A549 (cell line): ENCODE results near the gene CT45A8.
"Not testable (repeated sequence)": the region's sequence is repeated elsewhere in the genome, so short reads cannot be mapped to it uniquely, and the experiment has no call there.

ENCODE experiments used
- CTCF ChIP-seq: fragments of >200 bp; sonication (Bioruptor Twin); formaldehyde crosslinking; IDR thresholded peaks from 3 replicates; pipeline ENCODE4 v1.5.1; 2016
- ELK1 ChIP-seq: fragments of 150-350 bp; IDR thresholded peaks from 2 replicates; pipeline ENCODE4 v1.6.1; 2014; ENCODE audit warnings: low read depth, mild to moderate bottlenecking, low read length
- KDM5A ChIP-seq: fragments of 200-600 bp; sonication (generic); IDR thresholded peaks from 2 replicates; pipeline ENCODE4 v1.6.1; 2016; ENCODE audit warnings: antibody characterized with exemption, mild to moderate bottlenecking
- MAFK ChIP-seq: fragments of 450-650 bp; IDR thresholded peaks from 2 replicates; pipeline ENCODE4 v1.6.1; 2014; ENCODE audit not compliant: partially characterized antibody
- MAX ChIP-seq: IDR thresholded peaks from 2 replicates; pipeline ENCODE4 v1.6.1; 2012
- NPAS2 ChIP-seq: fragments of 250-450 bp; sonication (Bioruptor Pico); IDR thresholded peaks from 2 replicates; pipeline ENCODE4 v1.8.0; 2022; ENCODE audit warnings: mild to moderate bottlenecking, moderate library complexity, borderline replicate concordance
- PBX3 ChIP-seq: IDR thresholded peaks from 2 replicates; pipeline ENCODE4 v1.6.1; 2012
- POLR2A ChIP-seq: IDR thresholded peaks from 2 replicates; pipeline ENCODE4 v1.6.1; 2012; ENCODE audit warnings: mild to moderate bottlenecking, low read length
- POLR2AphosphoS2 ChIP-seq: conservative IDR thresholded peaks from 2 replicates; pipeline ENCODE4 v1.6.1; 2012; ENCODE audit warnings: low read length, improper control_type of control experiment, inconsistent platforms
- USF2 ChIP-seq: fragments of 450-650 bp; IDR thresholded peaks from 2 replicates; pipeline ENCODE4 v1.6.1; 2014; ENCODE audit warnings: antibody characterized with exemption
- ZFP36 ChIP-seq: fragments of 450-650 bp; IDR thresholded peaks from 2 replicates; pipeline ENCODE4 v1.6.1; 2014; ENCODE audit warnings: borderline replicate concordance; ENCODE audit not compliant: partially characterized antibody

- not testable (repeated sequence) for TF ChIP-seq MAX; CTCF; NPAS2 (CRISPR knock-in tag); POLR2A; KDM5A; USF2; PBX3; MAFK; ZFP36; ELK1; POLR2AphosphoS2
Observed at GRCh38 chrX:135854438-135854837, at the start of gene CT45A8.
